Stimulated activated CD8-positive, alpha-beta memory T cell treated with anti-CD3 and anti-CD28 coated beads, Interleukin-4, amount 100 ng/mL, for 48 hours (primary cell): ENCODE data around the gene C12orf54.
"Not testable (repeated sequence)": the region's sequence is repeated elsewhere in the genome, so short reads cannot be mapped to it uniquely, and the experiment has no call there.

Source experiments
- DNase-seq: peaks from one replicate; pipeline ENCODE4 v3.0.0-alpha.2; 2020

C12orf54 gene

DNA sequence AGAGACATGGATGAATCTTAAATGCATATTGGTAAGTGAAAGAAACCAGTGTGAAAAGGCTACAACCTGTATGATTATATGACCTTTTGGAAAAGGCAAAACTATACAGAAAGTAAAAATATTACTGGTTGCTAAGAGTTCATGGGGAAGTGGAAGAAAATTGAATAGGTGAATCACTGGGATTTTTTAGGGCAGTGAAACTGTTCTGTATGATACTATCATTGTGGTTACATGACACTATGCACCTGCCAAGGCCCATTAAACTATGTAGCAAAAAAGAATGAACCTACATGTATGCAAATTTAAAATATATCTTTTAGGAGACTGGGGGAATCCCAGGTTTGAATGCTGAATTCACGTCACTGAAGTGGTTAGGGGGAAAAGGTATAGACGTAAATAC is 30.6 kb downstream of the C12orf54 start:
- no peak for DNase-seq

DNA sequence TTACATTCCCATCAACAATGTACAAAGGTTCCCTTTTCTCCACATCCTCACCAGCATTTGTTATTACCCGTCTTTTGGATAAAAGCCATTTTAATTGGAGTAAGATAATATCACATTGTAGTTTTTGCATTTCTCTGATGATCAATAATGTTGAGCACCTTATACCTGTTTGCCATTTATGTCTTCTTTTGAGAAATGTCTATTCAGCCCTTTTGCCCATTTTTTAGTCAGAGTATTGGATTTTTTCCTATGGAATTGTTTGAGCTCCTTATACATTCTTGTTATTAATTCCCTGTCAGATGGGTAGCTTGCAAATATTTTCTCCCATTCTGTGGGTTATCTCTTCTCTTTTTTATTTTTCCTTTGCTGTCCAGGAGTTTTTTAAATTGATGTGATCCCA is 32.4 kb downstream of the C12orf54 start:
- DNase-seq: no peak

DNA sequence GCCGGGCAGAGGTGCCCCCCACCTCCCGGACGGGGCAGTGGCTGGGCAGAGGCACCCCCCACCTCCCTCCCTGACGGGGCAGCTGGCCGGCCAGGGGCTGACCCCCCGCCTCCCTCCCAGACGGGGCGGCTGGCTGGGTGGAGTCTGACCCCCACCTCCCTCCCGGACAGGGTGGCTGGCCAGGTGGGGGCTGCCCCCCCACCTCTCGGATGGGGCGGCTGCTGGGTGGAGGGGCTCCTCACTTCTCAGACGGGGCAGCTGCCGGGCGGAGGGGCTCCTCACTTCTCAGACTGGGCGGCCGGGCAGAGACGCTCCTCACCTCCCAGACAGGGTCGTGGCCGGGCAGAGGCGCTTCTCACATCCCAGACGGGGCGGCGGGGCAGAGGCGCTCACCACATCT is 38.1 kb downstream of the C12orf54 start:
- DNase-seq: not testable (repeated sequence)

DNA sequence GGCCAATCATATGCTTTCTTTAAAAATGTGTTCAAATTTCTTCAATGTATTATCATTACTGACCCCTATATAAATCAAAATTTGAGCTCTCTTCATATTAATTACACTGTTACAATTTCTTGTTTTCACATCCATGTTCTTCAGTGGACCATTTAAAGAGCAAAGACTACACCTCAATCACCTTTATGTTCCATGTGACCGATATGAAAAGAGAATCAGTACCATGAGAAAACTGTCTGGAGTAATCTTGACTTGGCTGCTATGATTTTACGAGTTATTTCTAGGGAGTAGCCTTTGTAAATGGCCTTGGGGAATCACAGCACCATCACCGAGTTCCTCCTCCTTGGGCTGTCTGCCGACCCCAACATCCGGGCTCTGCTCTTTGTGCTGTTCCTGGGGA is 43.0 kb downstream of the C12orf54 start, which contains the start of gene OR8S1:
OR8S1 (plus strand) TSS at position 301 of the 400 bp plus-strand sequence; CDS start at position 301, 0 bp downstream.
- no peak for DNase-seq

DNA sequence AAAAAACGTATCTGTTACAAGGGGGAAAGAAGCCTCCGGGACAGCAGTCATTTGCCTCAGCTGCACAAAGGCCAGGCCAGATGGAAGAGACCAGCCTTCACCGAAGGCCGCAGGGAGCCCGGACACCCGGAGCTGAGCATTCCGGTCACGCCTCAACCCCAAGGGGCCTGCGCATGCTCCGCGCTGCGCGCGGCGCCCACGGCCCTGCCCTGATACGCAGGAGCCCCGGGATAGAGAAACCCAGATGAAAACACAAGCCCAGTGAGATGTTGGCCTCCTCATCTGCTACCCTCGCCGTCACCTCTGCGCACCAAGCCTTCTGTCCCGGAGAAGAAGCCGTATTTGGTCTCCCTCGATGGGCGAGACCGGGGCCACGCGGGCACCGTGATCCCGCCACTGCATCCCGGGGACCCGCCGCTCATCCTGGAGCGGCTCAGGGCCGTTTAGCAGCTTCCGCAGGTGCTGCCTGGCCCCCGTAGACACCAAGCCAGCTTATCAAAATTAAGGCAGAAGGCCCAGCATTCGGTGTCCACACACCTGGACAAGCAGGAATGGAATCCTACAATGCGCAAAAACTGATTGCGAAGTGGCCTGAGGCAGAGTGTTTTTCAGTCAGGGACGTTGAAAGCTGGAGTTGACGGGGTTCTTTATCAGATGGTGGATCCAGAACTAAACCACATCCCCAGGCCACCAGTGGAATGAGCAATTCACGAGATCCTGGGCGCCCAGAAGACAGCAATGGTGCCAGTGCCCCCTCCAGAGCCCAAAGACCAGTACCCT is 45.8 kb downstream of the C12orf54 start:
- DNase-seq: no peak

DNA sequence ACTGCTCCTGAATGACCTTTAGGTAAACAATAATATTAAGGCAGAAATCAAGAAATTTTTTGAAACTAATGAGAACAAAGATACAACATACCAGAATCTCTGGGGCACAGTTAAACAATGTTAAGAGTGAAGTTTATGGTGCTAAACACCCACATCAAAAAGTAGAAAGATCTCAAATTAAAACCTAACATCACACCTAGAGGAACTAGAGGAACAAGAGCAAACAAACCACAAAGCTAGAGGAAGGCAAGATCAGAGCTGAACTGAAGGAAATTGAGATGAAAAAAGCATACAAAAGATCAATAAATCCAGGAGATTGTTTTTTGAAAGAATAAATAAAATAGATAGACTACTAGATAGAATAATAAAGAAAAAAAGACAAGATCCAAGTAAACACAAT is 50.3 kb downstream of the C12orf54 start:
- no peak for DNase-seq

DNA sequence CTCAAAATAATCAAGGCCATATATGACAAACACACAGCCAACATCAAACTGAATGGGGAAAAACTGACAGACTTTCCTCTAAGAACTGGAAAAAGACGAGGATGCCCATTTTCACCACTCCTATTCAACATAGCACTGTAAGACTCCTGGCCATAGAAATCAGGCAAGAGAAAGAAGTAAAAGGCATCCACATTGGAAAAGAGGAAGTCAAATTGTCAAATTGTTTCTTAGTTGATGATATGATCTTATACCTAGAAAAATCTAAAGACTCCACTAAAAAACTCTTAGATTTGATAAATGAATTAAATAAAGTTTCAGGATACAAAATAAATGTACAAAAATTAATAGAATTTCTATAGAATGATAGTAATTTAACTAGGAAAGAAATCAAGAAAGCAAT is 54.3 kb downstream of the C12orf54 start:
- no peak for DNase-seq

DNA sequence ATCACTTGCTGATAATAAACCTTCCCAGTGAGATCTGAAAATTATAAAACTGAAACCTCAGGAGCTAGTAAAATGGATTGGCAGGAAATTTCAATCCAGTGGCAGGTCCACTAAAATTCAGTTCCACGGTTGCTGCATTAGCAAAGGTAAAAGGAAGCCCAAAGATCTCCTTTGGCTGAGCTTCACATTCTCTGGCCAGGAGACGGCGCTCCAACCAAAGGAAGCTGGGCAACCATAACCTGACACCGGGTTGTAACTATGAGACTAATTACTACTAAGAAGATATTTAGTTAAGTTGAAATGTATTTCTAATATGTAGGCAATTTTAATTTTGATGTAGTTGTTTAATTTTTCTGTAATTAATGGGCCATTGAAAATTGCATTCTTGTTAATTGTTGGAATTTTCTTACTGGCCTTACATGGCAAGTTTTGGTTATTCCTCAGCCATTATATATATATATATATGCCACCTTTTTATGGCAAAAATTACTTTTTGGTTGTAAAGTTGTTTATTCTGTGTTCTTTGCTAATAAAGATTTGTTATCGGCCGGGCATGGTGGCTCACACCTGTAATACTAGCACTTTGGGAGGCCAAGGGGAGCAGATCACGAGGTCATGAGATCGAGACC is 60.1 kb downstream of the C12orf54 start:
- DNase-seq: peak; percentile 74

DNA sequence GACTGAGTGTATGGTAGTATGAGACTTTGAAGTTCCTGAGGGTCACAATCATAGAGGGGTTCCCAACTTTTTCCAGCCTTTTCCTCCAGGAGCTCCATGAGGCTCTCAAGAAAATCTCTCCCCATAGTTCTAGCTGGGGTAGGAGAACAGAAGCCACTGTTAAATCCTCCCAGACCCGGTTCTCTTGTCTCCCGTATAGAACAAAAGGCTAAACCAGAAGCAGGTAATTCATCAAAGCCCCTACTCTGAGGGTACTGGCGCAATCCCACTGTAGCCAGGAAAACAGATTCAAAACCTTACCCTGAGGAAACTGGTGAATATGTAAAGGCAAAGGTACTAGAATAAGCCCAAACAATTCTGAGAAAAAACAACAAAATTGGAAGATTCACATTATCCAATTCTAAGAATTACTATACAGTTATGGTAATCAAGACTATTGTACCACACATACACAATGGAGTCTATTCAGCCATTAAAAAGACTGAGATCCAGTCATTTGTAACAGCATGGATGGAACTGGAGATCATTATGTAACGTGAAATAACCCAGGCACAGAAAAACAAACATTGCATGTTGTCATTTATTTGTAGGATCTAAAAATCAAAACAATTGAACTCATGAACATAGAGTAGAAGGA is 63.7 kb downstream of the C12orf54 start:
- no peak for DNase-seq
